ENCODE measurements around the gene CTRL. TPM values are rescaled to one million over a fixed set of nuclear protein-coding genes. Genes with fewer than 3 reads are reported as not detected.

Gene CTRL
- total RNA-seq, 1 donor from 2014 or later = 0.96 TPM

GRCh38 chr16:67949645-67950044 is 18.0 kb upstream of the CTRL start:
- H3K27me3 ChIP-seq = no peaks in the 10 kb centered on the region

DNA sequence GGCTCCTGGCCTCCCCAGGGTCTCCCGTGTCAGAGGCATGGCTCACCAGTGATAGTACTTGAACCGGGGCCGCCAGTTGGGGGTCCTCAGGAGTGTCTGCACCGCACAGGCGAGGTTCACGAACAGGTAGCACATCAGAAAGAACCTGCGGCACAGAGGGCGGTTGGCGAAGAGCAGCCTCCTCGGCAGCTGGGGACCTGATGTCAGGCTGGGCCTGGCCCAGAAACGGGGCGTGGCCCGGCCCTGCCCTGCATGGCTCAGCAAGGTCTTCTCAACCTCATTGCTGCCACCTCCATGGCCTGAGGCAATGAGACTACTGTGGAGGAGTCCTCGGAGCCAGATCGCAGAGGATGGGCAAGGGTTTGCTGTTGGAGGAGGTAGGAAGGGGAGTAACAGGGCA is 16.4 kb upstream of the CTRL start:
- H3K36me3 ChIP-seq = peaks cover 91% of the 10 kb centered on the region

More at GRCh38 chr16:67949645-67950044, 18.0 kb upstream of the CTRL start:
- intact Hi-C loops (cut with DNase I) = no loop called here
- DNase-seq (no peak), ATAC-seq (no peak)
- H3K4me3 ChIP-seq = no peak overlapping the region
- H3K27ac ChIP-seq = no peak overlapping the region
- no peaks in the 10 kb centered on the region for H3K9me3 ChIP-seq
- TF ChIP-seq, protein P1, sequence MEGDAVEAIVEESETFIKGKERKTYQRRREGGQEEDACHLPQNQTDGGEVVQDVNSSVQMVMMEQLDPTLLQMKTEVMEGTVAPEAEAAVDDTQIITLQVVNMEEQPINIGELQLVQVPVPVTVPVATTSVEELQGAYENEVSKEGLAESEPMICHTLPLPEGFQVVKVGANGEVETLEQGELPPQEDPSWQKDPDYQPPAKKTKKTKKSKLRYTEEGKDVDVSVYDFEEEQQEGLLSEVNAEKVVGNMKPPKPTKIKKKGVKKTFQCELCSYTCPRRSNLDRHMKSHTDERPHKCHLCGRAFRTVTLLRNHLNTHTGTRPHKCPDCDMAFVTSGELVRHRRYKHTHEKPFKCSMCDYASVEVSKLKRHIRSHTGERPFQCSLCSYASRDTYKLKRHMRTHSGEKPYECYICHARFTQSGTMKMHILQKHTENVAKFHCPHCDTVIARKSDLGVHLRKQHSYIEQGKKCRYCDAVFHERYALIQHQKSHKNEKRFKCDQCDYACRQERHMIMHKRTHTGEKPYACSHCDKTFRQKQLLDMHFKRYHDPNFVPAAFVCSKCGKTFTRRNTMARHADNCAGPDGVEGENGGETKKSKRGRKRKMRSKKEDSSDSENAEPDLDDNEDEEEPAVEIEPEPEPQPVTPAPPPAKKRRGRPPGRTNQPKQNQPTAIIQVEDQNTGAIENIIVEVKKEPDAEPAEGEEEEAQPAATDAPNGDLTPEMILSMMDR (IDR thresholded peaks at IDR 0.05) = no peak
- peaks cover 100% of the 10 kb centered on the region for H3K36me3 ChIP-seq
- peaks cover 10% of the 10 kb centered on the region for H3K4me1 ChIP-seq

GRCh38 chr16:67946966-67947558 is 15.4 kb upstream of the CTRL start:
- H3K36me3 ChIP-seq = peaks cover 91% of the 10 kb centered on the region
- intact Hi-C loops (cut with DNase I) = no loop called here
- ATAC-seq (no peak), DNase-seq (no peak)
- H3K27ac ChIP-seq = no peak overlapping the region
- peaks cover 14% of the 10 kb centered on the region for H3K4me1 ChIP-seq
- no peaks in the 10 kb centered on the region for H3K9me3 ChIP-seq
- no peaks in the 10 kb centered on the region for H3K27me3 ChIP-seq
- no peak overlapping the region for H3K4me3 ChIP-seq
- TF ChIP-seq, protein P1 (IDR thresholded peaks at IDR 0.05) = no peak

More for the DNA sequence above, 16.4 kb upstream of the CTRL start:
- ATAC-seq = no peak
- H3K9me3 ChIP-seq = no peaks in the 10 kb centered on the region
- intact Hi-C loops (cut with DNase I) = no loop called here
- H3K4me1 ChIP-seq = peaks cover 15% of the 10 kb centered on the region
- no peaks in the 10 kb centered on the region for H3K27me3 ChIP-seq
- no peak overlapping the region for H3K27ac ChIP-seq
- TF ChIP-seq, protein P1 (IDR thresholded peaks at IDR 0.05) = no peak
- H3K4me3 ChIP-seq = no peak overlapping the region
- DNase-seq = no peak

GRCh38 chr16:67946128-67946569 is 14.5 kb upstream of the CTRL start:
- no peak for DNase-seq
- Histone ChIP-seq H3K9me3 (no peaks in the 10 kb centered on the region), H3K4me1 (peaks cover 9% of the 10 kb centered on the region), H3K27me3 (no peaks in the 10 kb centered on the region), H3K27ac (no peak overlapping the region), H3K4me3 (no peak overlapping the region), H3K36me3 (peaks cover 84% of the 10 kb centered on the region)
- no peak for ATAC-seq
- intact Hi-C loops (cut with DNase I) = no loop called here
- TF ChIP-seq, protein P1 (IDR thresholded peaks at IDR 0.05) = no peak

DNA sequence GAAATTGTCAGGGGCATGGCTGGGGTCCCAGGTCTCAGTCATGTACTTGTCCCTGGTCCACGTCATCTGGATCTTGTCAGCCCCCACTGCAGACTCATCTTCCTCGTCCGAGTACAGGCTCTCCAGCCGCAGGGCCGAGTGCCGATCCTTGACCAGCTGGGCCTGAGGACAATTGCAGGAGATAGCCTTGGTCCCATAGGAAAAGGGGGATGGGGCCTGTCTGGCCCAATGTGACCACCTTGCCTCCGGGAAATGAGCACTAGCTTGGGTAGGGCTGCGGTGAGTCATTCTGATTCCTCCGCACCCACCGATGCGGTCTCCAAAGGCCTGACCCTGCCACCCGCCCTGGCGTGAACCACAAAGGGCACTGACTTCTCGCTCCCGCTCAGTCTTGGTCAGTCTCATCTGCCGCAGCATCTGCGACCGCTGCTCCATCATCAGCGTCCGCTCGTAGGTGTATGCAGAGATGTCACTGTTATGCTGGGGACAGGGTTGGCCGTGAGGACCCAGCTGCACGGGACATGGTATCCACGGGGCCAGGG is 13.8 kb upstream of the CTRL start:
- intact Hi-C loops (cut with DNase I) = no loop called here
- ATAC-seq (no peak), DNase-seq (no peak)
- Histone ChIP-seq H3K4me1 (peaks cover 9% of the 10 kb centered on the region), H3K27ac (no peak overlapping the region), H3K4me3 (no peak overlapping the region), H3K9me3 (no peaks in the 10 kb centered on the region), H3K36me3 (peaks cover 77% of the 10 kb centered on the region), H3K27me3 (no peaks in the 10 kb centered on the region)
- TF ChIP-seq, protein P1 (IDR thresholded peaks at IDR 0.05) = no peak
